HG03135 (cell line): Measurements from ENCODE around the gene CTDSPL.
"Not testable (repeated sequence)": the region's sequence is repeated elsewhere in the genome, so short reads cannot be mapped to it uniquely, and the experiment has no call there.

Experiments used
- ATAC-seq: cut with Tn5 transposase; IDR thresholded peaks from one replicate; pipeline ENCODE4 v1.9.1; 2021; ENCODE audit warnings: mild to moderate bottlenecking, moderate library complexity; ENCODE audit not compliant: unreplicated experiment

The CTDSPL gene, protein sequence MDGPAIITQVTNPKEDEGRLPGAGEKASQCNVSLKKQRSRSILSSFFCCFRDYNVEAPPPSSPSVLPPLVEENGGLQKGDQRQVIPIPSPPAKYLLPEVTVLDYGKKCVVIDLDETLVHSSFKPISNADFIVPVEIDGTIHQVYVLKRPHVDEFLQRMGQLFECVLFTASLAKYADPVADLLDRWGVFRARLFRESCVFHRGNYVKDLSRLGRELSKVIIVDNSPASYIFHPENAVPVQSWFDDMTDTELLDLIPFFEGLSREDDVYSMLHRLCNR

DNA sequence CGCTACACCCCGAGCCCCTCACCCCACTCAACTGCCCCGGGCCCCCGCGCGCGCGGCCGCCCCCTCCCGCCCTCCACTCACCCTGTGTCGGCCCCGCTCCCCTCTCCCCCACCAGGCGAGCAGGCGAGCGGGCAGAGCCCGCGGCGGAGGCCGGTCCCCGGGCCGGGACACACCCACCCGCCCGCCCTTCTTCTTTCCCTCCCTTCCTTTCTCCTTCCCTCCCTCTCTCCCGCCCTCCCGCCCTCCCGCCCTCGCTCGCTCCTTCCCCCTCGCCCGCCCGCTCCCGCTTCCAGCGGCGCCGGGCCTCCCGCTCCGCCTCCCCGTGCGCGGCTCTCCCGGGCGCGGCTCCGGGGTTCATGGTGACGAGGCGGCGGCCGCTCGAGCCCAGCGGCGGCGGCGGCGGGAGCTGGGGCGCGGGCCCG, at the start of gene CTDSPL:
Gene CTDSPL, plus strand, starts transcription at position 261 of the 422 bp plus-strand sequence. CDS start 320 bp downstream, outside the sequence.
- no peak for ATAC-seq

DNA sequence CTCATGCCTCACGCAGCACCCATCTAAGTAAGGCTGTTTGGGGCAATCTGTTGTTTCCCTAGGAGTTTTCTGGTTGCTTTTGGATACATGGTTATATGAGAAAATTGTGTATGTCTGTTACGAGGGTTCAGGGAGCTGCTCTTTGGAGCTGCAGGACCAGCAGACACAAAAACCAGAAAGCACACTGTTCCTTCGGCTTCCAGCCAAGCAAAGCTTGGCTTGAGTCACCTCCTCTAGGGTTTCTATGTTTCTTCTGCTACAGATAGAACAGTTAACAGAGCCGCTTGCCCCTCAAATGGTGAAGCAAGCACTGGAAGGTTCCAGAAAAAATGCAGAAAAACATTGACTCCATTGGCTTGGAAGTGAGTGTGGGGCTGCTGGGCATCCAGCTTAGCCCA, 49.2 kb upstream of the CTDSPL start:
- ATAC-seq = no peak

DNA sequence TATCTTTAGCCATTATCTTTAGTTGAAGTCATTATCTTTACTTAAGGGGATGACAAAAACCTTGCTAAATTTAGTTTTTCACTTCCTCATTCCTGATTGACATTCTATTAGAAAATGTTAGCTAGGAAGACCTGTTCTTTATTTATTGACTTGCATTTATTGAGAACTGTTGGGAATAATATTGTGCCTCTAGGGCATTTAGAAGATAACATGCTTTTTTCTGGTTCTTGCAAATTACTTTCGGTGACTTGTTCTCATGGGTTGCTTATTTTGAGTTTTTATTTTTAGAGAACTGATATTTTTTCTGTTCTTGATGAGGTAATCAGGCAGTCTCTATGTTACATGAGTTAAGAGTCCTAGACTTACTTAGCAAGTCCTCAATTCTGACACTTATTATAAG, 48.3 kb upstream of the CTDSPL start:
- no peak for ATAC-seq

DNA sequence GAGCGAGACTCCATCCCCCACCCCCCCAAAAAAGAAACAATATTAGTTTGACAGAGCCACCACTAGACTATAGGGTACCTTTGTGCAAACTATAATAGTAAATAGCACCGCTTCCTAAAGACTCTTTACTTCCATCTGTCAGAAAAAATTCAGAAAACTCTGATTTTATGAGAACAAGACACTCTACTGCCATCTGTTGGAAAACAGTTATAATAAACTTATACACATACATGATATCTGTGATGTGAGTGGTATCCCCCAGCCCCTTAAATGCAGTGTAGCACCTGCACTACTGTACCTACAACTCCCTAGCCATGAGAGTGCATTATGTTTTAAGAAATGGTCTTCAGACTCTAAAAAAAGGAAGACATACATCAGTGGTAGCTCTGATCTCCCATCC, 47.1 kb upstream of the CTDSPL start:
- ATAC-seq = no peak

DNA sequence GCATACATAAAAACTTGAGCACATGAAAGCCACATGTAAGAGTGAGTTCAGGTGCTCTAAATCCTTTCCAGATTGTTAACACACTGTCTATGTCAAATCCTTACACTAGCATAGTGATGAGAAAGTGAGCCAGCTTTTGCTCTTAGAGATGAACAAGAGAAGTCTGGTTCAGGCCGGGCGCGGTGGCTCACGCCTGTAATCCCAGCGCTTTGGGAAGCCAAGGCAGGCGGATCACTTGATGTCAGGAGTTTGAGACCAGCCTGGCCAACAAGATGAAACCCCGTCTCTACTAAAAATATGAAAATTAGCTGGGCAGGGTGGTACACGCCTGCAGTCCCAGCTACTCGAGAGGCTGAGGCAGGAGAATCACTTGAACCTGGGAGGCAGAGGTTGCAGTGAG, 46.5 kb upstream of the CTDSPL start:
- not testable (repeated sequence) for ATAC-seq

DNA sequence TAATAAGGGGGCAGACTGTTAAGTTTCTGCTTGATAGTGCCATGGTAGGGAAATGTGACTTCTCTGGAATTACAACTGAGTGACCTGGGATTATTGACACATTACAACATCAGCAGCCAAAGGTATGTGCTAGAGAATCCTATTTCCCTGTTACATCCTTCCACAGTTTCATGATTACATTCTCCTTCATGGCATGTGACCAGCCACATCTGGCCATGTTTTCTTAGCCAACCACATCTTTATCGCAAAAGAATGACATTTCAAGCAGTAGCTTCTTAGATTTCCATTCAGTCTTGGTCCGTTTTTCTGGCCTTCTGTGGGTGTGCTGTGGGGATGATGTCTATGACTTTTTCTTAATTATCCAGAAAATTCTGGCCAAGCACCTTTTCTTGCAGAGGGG, 45.4 kb upstream of the CTDSPL start:
- no peak for ATAC-seq

DNA sequence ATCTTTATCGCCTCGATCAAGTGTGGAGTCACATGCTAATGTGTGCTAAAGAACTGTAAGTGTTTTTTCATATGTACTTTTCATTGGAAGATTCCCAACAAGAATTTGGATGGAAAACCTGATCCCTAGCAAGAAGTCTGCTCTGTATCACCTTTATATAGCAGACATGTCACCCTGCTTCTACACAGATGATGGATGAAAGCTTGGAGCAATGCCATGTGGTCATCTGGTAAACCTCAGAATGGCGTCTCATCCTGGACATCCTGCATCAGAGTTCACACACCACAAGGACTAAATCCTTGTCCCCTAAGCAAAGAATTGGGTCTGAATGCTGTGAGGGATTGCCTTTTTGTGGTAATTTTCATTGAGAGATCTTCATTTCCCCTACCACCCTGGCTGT, 42.1 kb upstream of the CTDSPL start:
- no peak for ATAC-seq

DNA sequence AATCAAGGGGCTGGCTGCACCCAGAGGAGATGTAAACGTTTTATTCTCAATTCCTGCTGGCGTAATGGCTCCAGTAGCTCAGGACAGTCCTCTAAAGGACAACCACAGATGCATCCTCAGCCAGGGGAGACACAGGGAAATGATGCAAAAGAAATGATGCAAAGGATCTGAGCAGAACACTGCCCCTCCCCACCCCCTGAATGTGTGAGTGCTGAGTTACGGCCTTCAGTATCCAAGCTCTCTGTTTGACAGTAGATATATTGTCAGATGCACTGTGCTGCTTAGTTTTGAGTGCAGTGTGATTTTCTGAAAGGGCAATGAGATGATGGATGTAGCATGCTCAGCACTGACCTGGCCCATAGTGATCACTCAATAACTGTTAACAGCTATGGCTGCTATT, 41.4 kb upstream of the CTDSPL start:
- no peak for ATAC-seq

DNA sequence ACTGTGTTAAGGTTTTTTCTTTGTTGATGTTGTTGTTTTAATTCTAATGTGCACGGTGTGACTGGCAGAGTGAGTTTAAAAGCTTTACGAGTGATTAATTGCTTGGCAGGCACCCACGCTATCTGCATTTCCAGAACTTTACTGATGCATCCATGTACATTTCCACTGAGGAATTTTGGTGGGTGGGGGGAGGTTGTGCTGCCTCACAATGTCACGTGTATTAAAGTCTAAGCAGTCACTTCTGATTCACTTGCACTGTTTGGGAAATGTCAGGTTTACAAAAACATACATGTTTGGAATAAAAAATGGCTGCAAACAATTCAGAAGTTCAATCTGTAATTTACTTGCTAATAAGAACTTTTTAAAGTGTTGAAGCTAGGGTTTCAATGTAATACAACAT, 38.5 kb upstream of the CTDSPL start:
- no peak for ATAC-seq

DNA sequence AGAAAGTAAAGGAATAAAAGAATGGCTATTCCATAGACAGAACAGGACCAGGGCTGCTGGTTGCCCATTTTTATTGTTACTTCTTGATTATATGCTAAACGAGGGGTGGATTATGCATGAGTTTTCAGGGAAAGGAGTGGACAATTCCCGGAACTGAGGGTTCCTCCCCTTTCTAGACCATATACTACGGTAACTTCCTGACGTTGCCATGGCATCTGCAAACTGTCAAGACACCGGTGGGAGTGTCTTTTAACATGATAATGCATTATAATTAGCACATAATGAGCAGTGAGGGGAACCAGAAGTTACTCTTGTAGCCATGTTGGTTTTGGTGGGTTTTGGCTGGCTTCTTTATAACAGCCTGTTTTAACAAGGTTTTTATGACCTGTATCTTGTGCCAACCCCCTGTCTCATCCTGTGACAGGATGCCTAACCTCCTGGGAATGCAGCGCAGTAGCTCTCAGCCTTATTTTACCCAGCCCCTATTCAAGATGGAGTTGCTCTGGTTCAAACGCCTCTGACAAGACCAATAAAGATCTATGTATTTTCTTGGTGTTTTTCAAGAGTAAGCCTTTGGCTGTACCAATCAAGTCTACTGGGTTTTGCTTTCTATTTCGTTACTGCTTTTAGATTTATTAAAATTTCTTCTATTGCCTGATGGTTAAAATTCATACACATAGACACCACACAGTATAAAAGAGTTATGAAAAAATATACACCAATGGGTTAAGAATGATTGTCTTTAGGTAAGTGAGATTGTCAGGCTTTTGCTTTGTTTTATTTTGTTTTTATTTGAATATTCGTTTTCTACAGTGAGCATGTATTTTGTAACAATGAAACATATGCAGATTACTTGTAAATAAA, 37.4 kb upstream of the CTDSPL start:
- no peak for ATAC-seq

DNA sequence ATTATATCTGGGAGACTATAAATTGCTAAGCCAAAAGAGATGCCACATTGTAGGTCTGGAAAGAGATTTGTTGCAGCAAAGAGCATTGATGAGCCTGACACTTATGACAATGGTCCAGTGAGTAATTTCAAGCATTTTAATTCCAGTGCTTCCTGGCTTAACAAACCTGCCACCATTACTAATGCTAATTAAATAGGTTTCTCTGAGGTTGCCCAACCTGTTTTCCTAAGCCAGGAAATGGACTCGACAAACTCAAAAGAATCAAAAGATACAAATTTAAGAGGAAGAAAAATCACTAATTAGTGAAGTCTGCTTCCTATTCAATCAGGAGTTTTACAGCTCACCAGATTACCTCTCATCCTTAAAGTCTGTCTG, 36.7 kb upstream of the CTDSPL start:
- no peak for ATAC-seq

DNA sequence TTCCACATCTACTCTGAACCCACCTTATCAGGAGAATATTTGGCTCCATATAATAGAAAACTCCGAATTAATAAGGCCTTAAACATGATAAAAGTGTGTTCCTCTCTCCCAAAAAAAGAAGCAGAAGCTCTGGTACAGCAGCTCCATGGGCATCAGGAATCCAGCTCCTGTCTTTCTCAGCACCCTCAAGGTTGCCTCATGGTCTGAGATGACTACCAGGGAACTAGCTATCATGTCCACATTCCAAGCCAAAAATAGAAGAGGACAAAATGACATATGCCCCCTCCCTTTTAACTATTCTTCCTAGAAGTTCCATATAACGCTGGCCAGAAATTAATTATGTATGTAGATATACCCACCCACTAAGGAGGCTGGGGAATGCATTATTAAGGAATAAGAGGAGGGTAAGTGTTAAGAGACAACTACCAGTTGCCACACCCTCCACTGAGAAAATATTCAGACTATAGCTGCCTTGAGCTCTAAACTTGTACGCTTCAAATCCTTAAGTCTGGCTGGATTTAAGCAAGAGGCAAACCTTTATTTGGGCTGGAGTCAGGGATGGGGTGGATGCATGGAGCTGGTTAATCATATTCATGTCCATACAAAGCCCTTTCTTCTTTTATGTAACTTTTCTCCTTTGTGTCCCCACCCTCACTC, 35.8 kb upstream of the CTDSPL start:
- ATAC-seq = no peak

DNA sequence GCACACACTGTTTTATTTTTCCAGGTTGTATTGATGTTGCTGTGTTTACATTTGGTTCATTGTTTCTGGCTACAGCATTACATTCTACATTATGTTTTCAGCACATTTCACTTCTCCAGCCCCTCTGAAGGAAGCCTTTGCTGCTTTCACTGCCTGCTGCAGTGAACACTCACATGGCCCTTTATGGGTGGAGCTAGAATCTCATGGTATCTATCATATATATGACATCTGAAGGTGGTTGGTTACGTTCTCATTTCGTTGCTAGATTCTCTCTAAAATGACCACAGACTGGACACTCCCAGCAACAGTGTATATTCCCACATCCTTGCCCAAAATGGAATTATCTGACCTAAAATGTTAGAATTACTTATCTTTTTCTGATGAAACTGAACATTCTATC, 35.2 kb upstream of the CTDSPL start:
- ATAC-seq = no peak

DNA sequence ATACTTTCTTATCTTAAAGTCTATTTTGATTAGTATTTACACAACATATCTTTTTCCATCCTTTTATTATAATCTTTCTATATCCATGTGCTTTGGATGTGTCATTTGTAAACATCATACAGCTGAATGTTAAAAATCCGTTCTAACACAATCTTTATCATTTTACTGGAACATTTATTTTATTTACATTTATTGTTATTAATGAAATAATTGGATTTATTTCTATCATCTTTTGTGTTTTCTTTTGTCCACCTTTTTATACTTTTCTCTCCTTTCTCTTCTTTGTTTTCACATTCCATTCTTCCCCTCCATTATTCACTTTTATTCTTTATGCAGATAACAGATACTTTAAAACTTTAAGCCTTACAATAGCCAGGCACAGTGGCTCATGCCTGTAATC, 34.7 kb upstream of the CTDSPL start:
- ATAC-seq = no peak

DNA sequence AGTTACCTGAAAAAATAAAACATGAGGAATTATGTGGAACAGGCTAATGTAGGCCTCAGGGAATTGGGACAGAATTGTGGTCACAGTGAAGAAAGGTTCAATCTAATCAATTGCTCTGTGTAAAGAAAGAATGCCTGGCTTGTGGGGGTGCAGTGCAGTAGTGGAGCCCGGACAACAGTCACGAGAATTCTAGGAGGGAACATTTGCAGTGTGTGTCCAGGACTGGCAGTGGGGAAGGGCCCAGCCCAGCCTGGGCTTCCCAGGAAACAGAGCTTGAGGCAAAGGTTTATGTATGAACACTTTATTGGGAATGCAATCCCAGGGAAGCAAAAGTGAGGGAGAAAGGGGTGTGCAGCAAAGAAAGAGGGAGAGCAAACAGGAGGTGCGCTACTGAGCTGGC, 29.2 kb upstream of the CTDSPL start:
- no peak for ATAC-seq

DNA sequence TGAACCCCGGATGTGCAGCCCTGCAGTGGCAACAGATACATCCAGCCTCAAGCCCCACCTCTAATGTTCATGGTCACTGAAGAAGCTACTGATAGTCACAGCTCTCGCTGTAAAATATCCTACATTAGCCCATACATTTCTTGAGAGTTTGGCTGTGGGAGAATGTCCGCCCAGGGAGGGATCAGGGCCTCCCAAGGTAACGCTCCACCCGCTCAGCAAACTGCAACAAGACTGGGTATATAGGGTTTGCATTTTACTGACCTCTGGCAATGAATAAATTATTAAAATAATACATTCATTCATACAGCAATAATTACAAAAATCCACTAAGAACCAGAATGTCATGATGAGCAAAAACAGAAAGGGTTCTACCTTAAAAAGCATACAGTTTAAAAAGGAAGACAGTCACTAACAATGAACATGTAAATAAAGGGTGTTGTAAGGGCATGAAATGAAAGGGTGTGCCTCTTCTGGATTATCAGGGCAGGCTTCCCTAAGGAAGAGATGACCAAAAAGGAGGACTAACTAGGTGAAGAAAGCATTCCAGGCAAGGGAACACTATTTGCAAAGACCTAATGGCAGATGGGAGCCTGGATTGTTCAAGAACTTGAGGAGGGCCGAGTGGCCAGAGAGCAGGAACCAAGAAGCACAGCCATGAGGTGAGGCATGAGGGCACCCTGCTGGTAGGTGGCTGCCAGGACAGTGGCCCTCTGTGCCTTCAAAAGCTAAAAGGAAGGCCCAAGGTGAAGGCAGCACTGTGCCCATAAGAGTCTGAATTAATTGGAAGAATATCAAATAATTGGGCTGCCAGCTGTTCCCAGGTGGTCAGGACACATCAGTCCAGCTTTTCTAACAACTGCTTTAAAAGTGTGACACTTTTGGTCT, 28.1 kb upstream of the CTDSPL start:
- ATAC-seq = no peak

DNA sequence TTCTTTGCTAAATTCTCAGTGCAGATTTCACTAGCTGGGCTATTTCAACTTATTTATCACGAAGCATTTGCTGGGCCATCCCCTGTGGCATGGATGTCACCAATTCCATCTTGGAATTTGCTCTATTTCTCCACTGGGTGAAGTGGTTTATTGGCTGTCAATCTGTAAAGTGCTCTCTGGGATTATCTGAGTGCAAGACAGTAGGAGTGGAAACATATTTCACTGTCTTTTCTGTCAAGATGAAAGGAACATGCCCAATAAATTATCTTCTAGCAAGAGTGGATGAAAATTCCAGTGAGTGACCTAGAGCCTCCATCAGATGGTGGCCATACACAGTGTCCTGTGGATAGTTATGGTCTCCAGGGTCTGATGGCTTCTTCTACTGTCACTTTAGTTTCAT, 25.1 kb upstream of the CTDSPL start:
- ATAC-seq = no peak

DNA sequence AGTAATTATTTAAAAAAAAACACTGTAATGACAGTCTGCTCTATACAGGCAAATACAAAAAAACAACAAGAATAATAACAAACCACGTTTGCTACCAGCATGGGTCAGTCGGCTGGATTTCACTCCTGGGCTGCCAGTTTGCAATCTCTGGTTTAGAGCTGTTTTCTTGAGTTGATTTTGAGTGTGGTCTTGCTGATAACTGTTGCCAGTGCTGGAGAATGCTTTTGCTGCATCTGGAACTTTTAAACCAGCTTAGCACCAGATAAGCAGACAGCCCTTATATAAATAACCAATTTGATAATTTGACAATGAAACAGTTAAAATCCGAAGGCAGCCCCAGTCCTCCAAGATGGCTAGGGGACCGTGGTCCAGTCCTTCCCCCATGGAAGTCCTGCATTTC, 14.0 kb upstream of the CTDSPL start:
- no peak for ATAC-seq

DNA sequence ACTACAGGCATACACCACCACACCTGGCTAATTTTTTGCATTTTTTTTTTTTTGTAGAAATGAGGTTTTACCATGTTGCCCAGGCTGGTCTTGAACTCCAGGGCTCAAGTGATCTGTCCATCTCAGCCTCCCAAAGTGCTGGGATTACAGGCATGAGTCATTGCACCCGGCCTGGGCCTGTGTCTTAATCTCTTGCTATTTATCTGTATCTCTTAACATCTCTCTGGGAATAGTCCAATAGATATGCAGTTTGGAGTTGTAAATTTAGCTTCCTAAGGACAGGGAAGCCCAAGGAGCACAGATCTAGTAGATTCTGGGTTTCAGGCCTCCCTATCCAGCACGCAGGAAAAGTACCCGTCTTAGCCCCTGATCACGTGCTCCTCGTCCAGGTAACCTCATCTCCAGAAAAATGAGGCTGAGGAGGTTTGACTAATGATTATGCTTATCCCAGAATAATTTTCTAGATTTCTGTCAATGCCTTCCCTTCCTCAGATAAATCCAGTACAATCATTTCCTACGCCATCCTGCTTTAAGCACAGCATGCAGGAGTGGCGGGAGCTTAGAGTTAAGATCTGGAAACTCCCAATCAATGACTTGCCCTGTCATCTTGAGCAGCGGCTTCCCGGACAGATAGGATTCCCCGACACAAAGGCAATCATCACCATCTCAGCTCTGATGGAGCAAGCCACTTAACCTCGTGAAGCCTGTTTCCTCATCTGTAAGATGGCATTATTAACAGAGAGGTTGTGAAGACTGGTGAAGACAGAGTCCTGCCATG, 12.3 kb upstream of the CTDSPL start:
- no peak for ATAC-seq

DNA sequence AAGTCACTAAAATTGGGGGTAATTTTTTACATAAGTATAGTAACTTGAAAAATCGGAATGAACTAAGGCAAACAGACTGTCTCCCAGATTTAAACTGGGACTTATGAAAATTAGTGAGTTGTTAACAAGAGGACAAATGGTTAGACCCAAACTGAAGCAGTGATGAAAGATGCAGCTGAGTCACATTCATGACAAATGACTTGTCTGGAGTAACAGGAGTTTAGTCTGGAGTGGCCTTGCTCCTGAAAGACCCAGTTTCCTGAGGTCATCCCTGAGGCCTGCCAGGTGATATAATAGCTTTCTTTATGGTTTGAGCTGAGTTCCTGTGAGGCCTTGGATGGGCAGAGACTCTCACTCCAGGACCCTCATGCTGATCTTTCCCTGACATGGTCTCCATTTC, 9.6 kb upstream of the CTDSPL start:
- ATAC-seq = no peak
